8988T (cell line): ENCODE results near the gene CA10.

Experiments used
- DNase-seq: peaks from one replicate; pipeline ENCODE4 v3.0.0; 2011

CA10 gene

GRCh38 chr17:51710634-51710979, 447.9 kb downstream of the CA10 start:
- no peak for DNase-seq

- no peak for DNase-seq
Observed at GRCh38 chr17:51709694-51710633, 448.6 kb downstream of the CA10 start.

- DNase-seq: no peak
Observed at GRCh38 chr17:51707216-51707615, 451.3 kb downstream of the CA10 start.

- no peak for DNase-seq
Observed at GRCh38 chr17:51706093-51706492, 452.4 kb downstream of the CA10 start.

- no peak for DNase-seq
Observed at GRCh38 chr17:51703361-51704341, 454.9 kb downstream of the CA10 start.

GRCh38 chr17:51702963-51703360, 455.6 kb downstream of the CA10 start:
- DNase-seq: no peak

GRCh38 chr17:51701501-51701900, 457.0 kb downstream of the CA10 start:
- DNase-seq: no peak

- DNase-seq: no peak
Observed at GRCh38 chr17:51700011-51700760, 458.3 kb downstream of the CA10 start.

- no peak for DNase-seq
Observed at GRCh38 chr17:51699303-51699702, 459.2 kb downstream of the CA10 start.

- no peak for DNase-seq
Observed at GRCh38 chr17:51692917-51693316, 465.6 kb downstream of the CA10 start.

GRCh38 chr17:51687887-51688286, 470.6 kb downstream of the CA10 start:
- DNase-seq: no peak

GRCh38 chr17:51685287-51685909, 473.1 kb downstream of the CA10 start:
- DNase-seq: no peak

GRCh38 chr17:51684214-51684613, 474.3 kb downstream of the CA10 start:
- no peak for DNase-seq

- no peak for DNase-seq
Observed at GRCh38 chr17:51683291-51683690, 475.2 kb downstream of the CA10 start.

- DNase-seq: no peak
Observed at GRCh38 chr17:51682115-51682514, 476.4 kb downstream of the CA10 start.

- no peak for DNase-seq
Observed at GRCh38 chr17:51677875-51678274, 480.6 kb downstream of the CA10 start.

GRCh38 chr17:51676691-51677487, 481.6 kb downstream of the CA10 start:
- no peak for DNase-seq

GRCh38 chr17:51674579-51675255, 483.8 kb downstream of the CA10 start:
- no peak for DNase-seq

- DNase-seq: no peak
Observed at GRCh38 chr17:51673070-51673469, 485.4 kb downstream of the CA10 start.

GRCh38 chr17:51672065-51672464, 486.4 kb downstream of the CA10 start:
- no peak for DNase-seq

- no peak for DNase-seq
Observed at GRCh38 chr17:51670899-51671298, 487.6 kb downstream of the CA10 start.
